Lung (tissue), 12 donors: Measurements from ENCODE around the gene NPIPB2. TPM values are rescaled to one million over a fixed set of nuclear protein-coding genes. Genes with fewer than 3 reads are reported as not detected.
A peak's percentile ranks its signal among the peaks of the same experiment; 100 is the strongest.
"Not testable (repeated sequence)": the region's sequence is repeated elsewhere in the genome, so short reads cannot be mapped to it uniquely, and the experiment has no call there.

Experiments
- ATAC-seq: fragments of 200-7000 bp; cut with Tn5 transposase; one replicate; pipeline ENCODE4 v1.9.1; 2020; ENCODE audit warnings: moderate number of reproducible peaks; ENCODE audit not compliant: insufficient read depth, low FRiP score
- DNase-seq, 3 donors: peaks; one replicate each; pipeline ENCODE4 v3.0.0-alpha.2; 2013 to 2017
- H3K27ac ChIP-seq, 2 donors: one replicate each; pipeline ENCODE4 v1.5.1; 2013; ENCODE audit warnings: mild to moderate bottlenecking in 2 of 2, moderate library complexity in 2 of 2, control low read depth in 1 of 2, inconsistent platforms in 1 of 2, low read depth in 1 of 2, low read length in 1 of 2
- H3K27me3 ChIP-seq, 3 donors: one replicate each; pipeline ENCODE4 v1.5.1; 2013; ENCODE audit warnings: low read length in 2 of 3; ENCODE audit not compliant: control insufficient read depth in 3 of 3, insufficient read depth in 3 of 3
- H3K36me3 ChIP-seq, 4 donors: one replicate each; pipeline ENCODE4 v1.5.1; 2013; ENCODE audit warnings: low read length in 4 of 4, mild to moderate bottlenecking in 1 of 4, moderate library complexity in 1 of 4; ENCODE audit not compliant: control insufficient read depth in 4 of 4, insufficient read depth in 4 of 4
- H3K4me1 ChIP-seq, 5 donors: one replicate each; pipeline ENCODE4 v1.5.1; 2013; ENCODE audit warnings: low read length in 5 of 5, mild to moderate bottlenecking in 2 of 5, moderate library complexity in 1 of 5; ENCODE audit not compliant: control insufficient read depth in 5 of 5, insufficient read depth in 5 of 5
- H3K4me3 ChIP-seq: one replicate; pipeline ENCODE4 v1.5.1; 2013; ENCODE audit warnings: mild to moderate bottlenecking, control low read depth, moderate library complexity
- H3K9ac ChIP-seq, 2 donors: one replicate each; pipeline ENCODE4 v1.5.1; 2013; ENCODE audit warnings: low read length in 2 of 2, control low read depth in 1 of 2; ENCODE audit not compliant: insufficient read depth in 1 of 2
- H3K9me3 ChIP-seq, 4 donors: one replicate each; pipeline ENCODE4 v1.5.1; 2013; ENCODE audit warnings: low read length in 3 of 4, mild to moderate bottlenecking in 1 of 4, moderate library complexity in 1 of 4; ENCODE audit not compliant: control insufficient read depth in 4 of 4, insufficient read depth in 3 of 4
- WGBS, 2 donors: extraction: QIAGEN DNeasy Blood & Tissue Kit; methylation state at CpG; one replicate each; pipeline ENCODE4 v1.1.7; 2013; 5-methylcytosine and 5-hydroxymethylcytosine counted together
- polyA plus RNA-seq, 2 donors: library from polyadenylated mRNA; stranded (reverse); fragments of 200-250 nt; gene quantifications; one replicate each; pipeline ENCODE4 v1.2.1, GENCODE V29; 2013
- total RNA-seq, 2 donors: library from RNA; depleted of rRNA in 1 of 2; stranded (reverse); fragments of >200 nt in 1 of 2; gene quantifications; one replicate each; pipeline ENCODE4 v1.2.1, GENCODE V29; 2014 to 2021
- TF ChIP-seq, protein P1 (sequence below): IDR thresholded peaks from 2 replicates; pipeline ENCODE4 v1.5.1; 2012; ENCODE audit warnings: mild to moderate bottlenecking; ENCODE audit errors: control extremely low read depth, extremely low read depth
- donor health status: control.
- donor health status: control.
- donor health status: Bipolar disorder and iron deficiency.
- donor health status: healthy.
- donor health status: DM: yes; HTN: yes; CAD: no.

The NPIPB2 gene
- total and polyA plus RNA-seq, 4 donors, result 5.5 to 10.1 (median 7.5) TPM

DNA sequence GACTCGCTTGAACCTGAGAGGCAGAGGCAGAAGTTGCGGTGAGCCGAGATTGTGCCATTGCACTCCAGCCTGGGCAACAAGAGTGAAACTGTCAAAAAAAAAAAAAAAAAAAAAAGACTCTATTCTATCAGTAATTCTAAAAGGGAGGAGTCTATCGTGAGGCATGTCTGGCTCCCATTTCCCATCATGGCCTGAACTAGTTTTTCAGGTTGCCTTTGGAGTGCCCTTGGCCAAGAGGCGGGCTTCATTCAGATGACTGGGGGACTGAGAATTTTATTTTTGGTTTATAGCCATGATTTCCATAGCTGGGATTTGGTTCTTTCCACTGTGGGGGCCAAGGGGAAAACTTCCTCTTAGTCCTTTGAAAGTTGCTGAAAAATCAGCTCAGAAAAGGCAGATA is 31.2 kb upstream of the NPIPB2 start:
- H3K27ac ChIP-seq, result no peak overlapping the region
- no peaks in the 10 kb centered on the region for H3K27me3 ChIP-seq
- DNase-seq, result peak; percentile 49 to 78 (median 74)
- no peaks in the 10 kb centered on the region for H3K9me3 ChIP-seq
- no peak for ATAC-seq
- no peaks in the 10 kb centered on the region for H3K36me3 ChIP-seq
- no peak overlapping the region for H3K9ac ChIP-seq
- 62 to 81% methylated on average over 5 of the region's 5 CpGs for WGBS, 2 donors
- no peak overlapping the region for H3K4me3 ChIP-seq
- peaks cover 0 to 18% (median 5%) of the 10 kb centered on the region in 5 donors for H3K4me1 ChIP-seq
- TF ChIP-seq, protein P1, sequence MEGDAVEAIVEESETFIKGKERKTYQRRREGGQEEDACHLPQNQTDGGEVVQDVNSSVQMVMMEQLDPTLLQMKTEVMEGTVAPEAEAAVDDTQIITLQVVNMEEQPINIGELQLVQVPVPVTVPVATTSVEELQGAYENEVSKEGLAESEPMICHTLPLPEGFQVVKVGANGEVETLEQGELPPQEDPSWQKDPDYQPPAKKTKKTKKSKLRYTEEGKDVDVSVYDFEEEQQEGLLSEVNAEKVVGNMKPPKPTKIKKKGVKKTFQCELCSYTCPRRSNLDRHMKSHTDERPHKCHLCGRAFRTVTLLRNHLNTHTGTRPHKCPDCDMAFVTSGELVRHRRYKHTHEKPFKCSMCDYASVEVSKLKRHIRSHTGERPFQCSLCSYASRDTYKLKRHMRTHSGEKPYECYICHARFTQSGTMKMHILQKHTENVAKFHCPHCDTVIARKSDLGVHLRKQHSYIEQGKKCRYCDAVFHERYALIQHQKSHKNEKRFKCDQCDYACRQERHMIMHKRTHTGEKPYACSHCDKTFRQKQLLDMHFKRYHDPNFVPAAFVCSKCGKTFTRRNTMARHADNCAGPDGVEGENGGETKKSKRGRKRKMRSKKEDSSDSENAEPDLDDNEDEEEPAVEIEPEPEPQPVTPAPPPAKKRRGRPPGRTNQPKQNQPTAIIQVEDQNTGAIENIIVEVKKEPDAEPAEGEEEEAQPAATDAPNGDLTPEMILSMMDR, result no peak

DNA sequence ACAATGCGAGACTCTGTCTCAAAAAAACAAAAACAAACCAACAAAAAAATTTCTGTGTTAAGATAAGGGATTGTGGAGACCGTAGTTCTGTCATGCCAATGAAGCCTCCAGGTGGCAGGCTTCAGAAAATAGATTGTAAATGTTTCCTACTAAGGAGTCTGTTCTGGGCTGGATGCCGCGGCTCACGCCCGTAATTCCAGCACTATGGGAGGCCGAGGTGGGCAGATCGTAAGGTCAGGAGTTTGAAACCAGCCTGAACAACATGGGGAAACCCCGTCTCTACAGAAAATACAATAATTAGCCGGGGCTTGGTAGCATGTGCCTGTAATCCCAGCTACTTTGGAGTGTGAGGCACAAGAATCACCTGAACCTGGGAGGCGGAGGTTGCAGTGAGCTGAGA is 30.3 kb upstream of the NPIPB2 start:
- Histone ChIP-seq H3K27me3 (no peaks in the 10 kb centered on the region), H3K9me3 (no peaks in the 10 kb centered on the region), H3K36me3 (no peaks in the 10 kb centered on the region), H3K4me1 (peaks cover 0 to 8% (median 0%) of the 10 kb centered on the region in 5 donors), H3K27ac (no peak overlapping the region), H3K4me3 (no peak overlapping the region), H3K9ac (no peak overlapping the region)
- DNase-seq (no peak), ATAC-seq (no peak)
- 76 to 86% methylated on average over 11 of the region's 11 CpGs for WGBS, 2 donors
- TF ChIP-seq, protein P1, result no peak

DNA sequence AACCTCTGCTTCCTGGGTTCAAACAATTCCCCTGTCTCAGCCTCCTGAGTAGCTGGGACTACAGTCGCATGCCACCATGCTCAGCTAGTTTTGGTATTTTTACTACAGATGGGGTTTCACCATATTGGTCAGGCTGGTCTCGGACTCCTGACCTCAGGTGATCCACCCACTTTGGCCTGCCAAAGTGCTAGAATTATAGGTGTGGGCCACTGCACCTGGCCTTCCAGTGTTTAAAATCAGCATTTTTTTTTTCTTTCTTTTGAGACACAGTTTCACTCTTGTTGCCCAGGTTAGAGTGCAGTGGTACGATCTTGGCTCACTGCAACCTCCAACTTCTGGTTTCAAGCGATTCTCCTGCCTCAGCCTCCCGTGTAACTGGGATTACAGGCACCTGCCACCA is 28.4 kb upstream of the NPIPB2 start:
- not testable (repeated sequence) for ATAC-seq, DNase-seq

DNA sequence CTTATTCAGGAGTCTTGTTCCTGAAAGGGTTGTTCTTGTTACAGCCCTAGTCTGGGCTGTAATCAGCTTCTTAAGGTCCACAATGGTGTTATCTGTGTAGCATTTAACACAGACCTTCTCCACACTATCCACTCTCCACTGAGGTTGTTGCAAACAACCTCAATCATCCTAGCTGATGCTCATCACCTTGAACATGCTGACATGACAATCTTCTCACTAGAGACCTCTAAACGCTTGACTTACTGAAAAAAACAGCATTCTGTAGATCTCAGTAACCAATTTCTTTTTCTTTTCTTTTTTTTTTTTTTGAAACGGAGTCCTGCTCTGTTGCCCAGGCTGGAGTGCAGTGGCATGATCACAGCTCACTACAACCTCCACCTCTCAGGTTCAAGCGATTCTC is 26.7 kb upstream of the NPIPB2 start:
- H3K36me3 ChIP-seq, result no peaks in the 10 kb centered on the region
- 94 to 95% methylated on average over 3 of the region's 3 CpGs for WGBS, 2 donors
- no peaks in the 10 kb centered on the region for H3K27me3 ChIP-seq
- H3K4me1 ChIP-seq, result no peaks in the 10 kb centered on the region
- DNase-seq (no peak), ATAC-seq (no peak)
- TF ChIP-seq, protein P1, result no peak
- H3K4me3 ChIP-seq, result no peak overlapping the region
- no peak overlapping the region for H3K27ac ChIP-seq
- H3K9me3 ChIP-seq, result no peaks in the 10 kb centered on the region
- no peak overlapping the region for H3K9ac ChIP-seq

More for the DNA sequence above, 28.4 kb upstream of the NPIPB2 start:
- H3K4me3 ChIP-seq, H3K27ac ChIP-seq, H3K4me1 ChIP-seq, H3K27me3 ChIP-seq, H3K9ac ChIP-seq, H3K9me3 ChIP-seq, H3K36me3 ChIP-seq: not testable (repeated sequence)
- WGBS, 2 donors, result 95 to 96% methylated on average over 5 of the region's 5 CpGs
